GM12878 (cell line): ENCODE results near the gene TBC1D10A. TPM values are rescaled to one million over a fixed set of nuclear protein-coding genes. Genes with fewer than 3 reads are reported as not detected.

Experiments used
- ATAC-seq: fragments of 200-7000 bp; cut with Tn5 transposase; 3 replicates; pipeline ENCODE4 v1.9.1; 2020; ENCODE audit warnings: mild to moderate bottlenecking, moderate library complexity
- BruUV-seq: library from RNA; stranded (reverse); fragments of 400-500 nt; replicated peaks from 2 replicates; lab custom pipeline; 2021; lab: Mats Ljungman, UMichigan
- CTCF ChIA-PET: fragments of 300-600 bp; sonication (Branson Sonifier 250); formaldehyde crosslinking; extraction: SDS; loops from one replicate; lab custom pipeline; 2021; ENCODE audit warnings: inconsistent platforms; lab: Yijun Ruan, JAX
- POLR2A ChIA-PET: fragments of 350-600 bp; formaldehyde crosslinking; extraction: SDS; loops from one replicate; lab custom pipeline; 2021; ENCODE audit warnings: inconsistent platforms; lab: Charles Lee
- RAD21 ChIA-PET: fragments of 300-600 bp; sonication (Branson Sonifier 250); formaldehyde crosslinking; loops from one replicate; lab custom pipeline; 2023; ENCODE audit warnings: antibody characterized with exemption; ENCODE audit not compliant: unreplicated experiment; lab: Charles Lee
- SMC1A ChIA-PET: fragments of 300-600 bp; sonication (Branson Sonifier 250); formaldehyde crosslinking; loops from one replicate; lab custom pipeline; 2023; ENCODE audit not compliant: unreplicated experiment, uncharacterized antibody; lab: Charles Lee
- DNase-seq: peaks from one replicate; pipeline ENCODE4 v3.0.0-alpha.2; 2011; ENCODE audit warnings: low read depth, low spot score
- FAIRE-seq: peaks from 3 replicates; lab custom pipeline; 2011; peaks lifted over from hg19 to GRCh38; lab: Jason Lieb, UNC
- H2AFZ ChIP-seq: 2 replicates; pipeline ENCODE4 v1.6.0; 2011; ENCODE audit warnings: low read depth, low read length, control low read depth; ENCODE audit not compliant: control insufficient read depth
- H3K27ac ChIP-seq: 2 replicates; pipeline ENCODE4 v1.5.1; 2011; ENCODE audit warnings: control low read depth; ENCODE audit not compliant: control insufficient read depth, insufficient read depth
- H3K27me3 ChIP-seq, 2 experiments: replicated peaks in 1 of 2; 2 replicates each; pipeline versions ENCODE4 v1.6.0 to v1.6.1; 2011; ENCODE audit warnings: low read length in 1 of 2; ENCODE audit not compliant: control insufficient read depth in 2 of 2, insufficient read depth in 2 of 2
- H3K36me3 ChIP-seq, 2 experiments: 2 replicates each; pipeline ENCODE4 v1.5.1; 2011; ENCODE audit warnings: low read length in 1 of 2; ENCODE audit not compliant: control insufficient read depth in 2 of 2, insufficient read depth in 2 of 2
- H3K4me1 ChIP-seq: 2 replicates; pipeline ENCODE4 v1.6.1; 2011; ENCODE audit warnings: mild to moderate bottlenecking, low read length, moderate library complexity, mixed read lengths; ENCODE audit not compliant: control insufficient read depth, insufficient read depth
- H3K4me2 ChIP-seq: 2 replicates; pipeline ENCODE4 v1.6.0; 2011; ENCODE audit warnings: control low read depth; ENCODE audit not compliant: control insufficient read depth, insufficient read depth
- H3K4me3 ChIP-seq: fragments of 200-600 bp; sonication (generic); 2 replicates; pipeline ENCODE4 v1.5.1; 2016
- H3K79me2 ChIP-seq: 2 replicates; pipeline ENCODE4 v1.6.0; 2011; ENCODE audit warnings: low read length; ENCODE audit not compliant: control insufficient read depth, insufficient read depth
- H3K9ac ChIP-seq: 2 replicates; pipeline ENCODE4 v1.8.0; 2011; ENCODE audit warnings: low read length, control low read depth, mixed read lengths; ENCODE audit not compliant: control insufficient read depth, insufficient read depth
- H3K9me3 ChIP-seq: replicated peaks from 3 replicates; pipeline ENCODE4 v1.5.1; 2011; ENCODE audit warnings: mild to moderate bottlenecking, low read length; ENCODE audit not compliant: control insufficient read depth, insufficient read depth
- H4K20me1 ChIP-seq: 2 replicates; pipeline ENCODE4 v1.6.0; 2011; ENCODE audit not compliant: control insufficient read depth, insufficient read depth
- ASH2L ChIP-seq: fragments of 300-600, 200-600 bp; sonication (generic); IDR thresholded peaks from 2 replicates; pipeline ENCODE4 v1.6.1; 2017; ENCODE audit warnings: low read depth, mild to moderate bottlenecking, borderline replicate concordance
- ATF7 ChIP-seq: fragments of 450-650 bp; IDR thresholded peaks from 2 replicates; pipeline ENCODE4 v1.6.1; 2016; ENCODE audit warnings: low read depth, mild to moderate bottlenecking
- CBX5 ChIP-seq: sonication (generic); IDR thresholded peaks from 2 replicates; pipeline ENCODE4 v1.6.1; 2016; ENCODE audit warnings: low read depth, moderate library complexity, mild to moderate bottlenecking, inconsistent platforms
- CREM ChIP-seq: IDR thresholded peaks from 2 replicates; pipeline ENCODE4 v1.6.1; 2014; ENCODE audit warnings: antibody characterized with exemption, low read depth
- FOXK2 ChIP-seq: fragments of 450-650 bp; IDR thresholded peaks from 2 replicates; pipeline ENCODE4 v1.6.1; 2017; ENCODE audit warnings: mild to moderate bottlenecking, moderate library complexity
- IKZF1 ChIP-seq: fragments of 450-650 bp; conservative IDR thresholded peaks from 2 replicates; pipeline ENCODE4 v1.6.1; 2017; ENCODE audit warnings: antibody characterized with exemption, mild to moderate bottlenecking
- KDM1A ChIP-seq: fragments of 200-600 bp; sonication (generic); IDR thresholded peaks from 2 replicates; pipeline ENCODE4 v1.6.1; 2016; ENCODE audit warnings: borderline replicate concordance
- MEF2A ChIP-seq: IDR thresholded peaks from 2 replicates; pipeline ENCODE4 v1.6.1; 2011; ENCODE audit warnings: low read depth, mild to moderate bottlenecking, low read length, moderate library complexity; ENCODE audit not compliant: insufficient read depth
- NFXL1 ChIP-seq: fragments of 450-650 bp; IDR thresholded peaks from 2 replicates; pipeline ENCODE4 v1.6.1; 2017; ENCODE audit warnings: antibody characterized with exemption, mild to moderate bottlenecking, borderline replicate concordance
- NR2C1 ChIP-seq: fragments of 450-650 bp; IDR thresholded peaks from 2 replicates; pipeline ENCODE4 v1.6.1; 2017; ENCODE audit warnings: antibody characterized with exemption, mild to moderate bottlenecking, moderate library complexity
- POU2F2 ChIP-seq: IDR thresholded peaks from 3 replicates; pipeline ENCODE4 v1.6.1; 2011; ENCODE audit warnings: low read depth, mild to moderate bottlenecking, low read length, borderline replicate concordance
- SMAD1 ChIP-seq: fragments of 450-650 bp; IDR thresholded peaks from 2 replicates; pipeline ENCODE4 v1.6.1; 2018; ENCODE audit warnings: mild to moderate bottlenecking, low read depth; ENCODE audit not compliant: partially characterized antibody
- SP1 ChIP-seq: IDR thresholded peaks from one replicate; pipeline ENCODE4 v1.6.1; 2011; ENCODE audit warnings: low read depth, low read length
- WRNIP1 ChIP-seq: IDR thresholded peaks from 2 replicates; pipeline ENCODE4 v1.6.1; 2011; ENCODE audit warnings: low read depth, low read length, improper control_type of control experiment, borderline replicate concordance
- WGBS: methylation state at CpG from one replicate; pipeline ENCODE4 v1.1.6; 2016; ENCODE audit warnings: low lambda C conversion rate; ENCODE audit not compliant: insufficient replicate concordance, insufficient coverage; ENCODE audit errors: missing lambda C conversion rate; 5-methylcytosine and 5-hydroxymethylcytosine counted together
- in situ Hi-C: fragments of 300-500 bp; cut with MboI; formaldehyde crosslinking; loops from 9 replicates; pipeline ENCODE4 v1.14.3; 2018; ENCODE audit warnings: mixed read lengths
- intact Hi-C: fragments of 100-400 bp; cut with micrococcal nuclease; formaldehyde crosslinking; loops from one replicate; pipeline ENCODE4 v1.14.2; 2022; ENCODE audit not compliant: unreplicated experiment
- polyA plus RNA-seq, 11 experiments: library from polyadenylated mRNA; depleted of rRNA in 4 of 11; unstranded in 6 of 11; stranded (reverse) in 5 of 11; fragments of >200 nt; fragmentation: Nextera tagmentation in 4 of 11; fragmentation: Illumina TruSeq in 1 of 11; extraction: Ambion mirVana in 4 of 11; extraction: Trizol in 1 of 11; gene quantifications; 1 replicate in 1 of 11; 2 replicates in 10 of 11; pipeline versions ENCODE4 v1.2.1 to v1.2.3, GENCODE V29; 2011 to 2016; ENCODE audit warnings: inconsistent platforms in 2 of 11, missing spikeins in 2 of 11, low read depth in 1 of 11
- total RNA-seq, 4 experiments: library from RNA; depleted of rRNA in 3 of 4; stranded (reverse); fragments of >200 nt in 3 of 4; fragmentation: Illumina TruSeq in 1 of 4; extraction: Trizol in 1 of 4; gene quantifications; 2 replicates each; pipeline versions ENCODE4 v1.2.1 to v1.2.3, GENCODE V29; 2013 to 2021
- TF ChIP-seq, protein P1 (sequence below): fragments of 450-650 bp; IDR thresholded peaks from 2 replicates; pipeline ENCODE4 v1.6.1; 2017; ENCODE audit warnings: mild to moderate bottlenecking, low read depth, inconsistent platforms; ENCODE audit not compliant: poor library complexity, severe bottlenecking
- TF ChIP-seq, protein P2 (sequence below): IDR thresholded peaks from 2 replicates; pipeline ENCODE4 v1.6.1; 2011; ENCODE audit warnings: low read depth, low read length, improper control_type of control experiment, borderline replicate concordance
- TF ChIP-seq, protein P3 (sequence below): IDR thresholded peaks from 2 replicates; pipeline ENCODE4 v1.6.1; 2011; ENCODE audit warnings: borderline replicate concordance, low read depth, mild to moderate bottlenecking, moderate library complexity, low read length; ENCODE audit not compliant: insufficient read depth, poor library complexity, severe bottlenecking
- TF ChIP-seq, protein P4 (sequence below): fragments of 450-650 bp; IDR thresholded peaks from 2 replicates; pipeline ENCODE4 v1.6.1; 2017; ENCODE audit warnings: mild to moderate bottlenecking

Gene TBC1D10A
- total and polyA plus RNA-seq, 10 of the 15 experiments (the other 5 are each of a cell fraction or from before 2014, with no cell fraction given) = 0.27 to 25.7 (median 15.3) TPM

DNA sequence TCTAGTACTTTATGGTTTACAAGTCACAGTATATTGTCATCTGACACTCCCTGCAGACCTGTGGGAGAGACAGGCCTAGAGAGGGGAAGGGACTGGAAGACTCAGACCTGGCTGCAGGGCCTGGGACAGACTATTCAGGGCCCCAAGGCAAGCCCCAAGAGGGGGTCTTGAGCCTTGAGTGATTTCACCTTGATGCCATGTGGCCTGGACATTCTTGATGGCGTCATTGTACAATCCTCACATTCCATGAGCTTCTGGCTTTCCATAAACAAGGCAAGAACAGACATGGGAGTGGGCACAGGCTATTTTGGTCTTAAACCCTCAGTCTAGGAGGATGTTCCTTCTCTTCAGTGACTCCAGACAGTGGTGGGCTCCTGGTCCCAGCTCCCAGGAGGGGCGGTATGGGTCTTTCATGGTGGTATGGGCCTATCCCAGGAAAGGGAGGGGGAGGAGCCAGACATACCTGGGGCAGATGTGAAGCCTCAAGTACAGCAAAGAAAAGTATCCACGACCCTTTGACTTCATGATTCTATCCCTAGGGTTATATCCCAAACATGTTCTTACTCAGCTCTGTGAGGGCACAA lies 1.8 kb upstream of the TBC1D10A start:
- Histone ChIP-seq H4K20me1 (no peaks in the 10 kb centered on the region), H2AFZ (no peak overlapping the region), H3K4me2 (no peak overlapping the region), H3K79me2 (peaks cover 28% of the 10 kb centered on the region), H3K9ac (no peak overlapping the region), H3K27me3 (no peaks in the 10 kb centered on the region), H3K4me3 (no peak overlapping the region), H3K27ac (no peak overlapping the region), H3K9me3 (no peaks in the 10 kb centered on the region), H3K4me1 (peaks cover 16% of the 10 kb centered on the region), H3K36me3 (peaks cover 8 to 23% of the 10 kb centered on the region in 2 experiments)
- RAD21 ChIA-PET = interaction anchor here (0.9 to 7.7 kb wide), 3 partner anchors 39 to 97 kb away, joined by 3 to 118 read pairs (median 13); partner anchors contain the start of genes CASTOR1 and MTFP1
- POLR2A ChIA-PET = interaction anchor here (0.9 to 8.7 kb wide), 5 partner anchors 19 to 96 kb away, joined by 3 to 198 read pairs (median 27); partner anchors contain the start of genes CCDC157 and SF3A1
- WGBS = 98% methylated on average over 3 of the region's 3 CpGs
- no TSS peak for BruUV-seq
- in situ Hi-C loops (no loop called here), intact Hi-C loops (no loop called here)
- no peak for ATAC-seq
- CTCF ChIA-PET = interaction anchor here (0.6 to 11.2 kb wide), 4 partner anchors 18 to 225 kb away, joined by 3 to 125 read pairs (median 4); partner anchors contain the start of gene CASTOR1
- SMC1A ChIA-PET = interaction anchor here (0.6 to 9.5 kb wide), 11 partner anchors 11 to 95 kb away, joined by 3 to 100 read pairs (median 5); partner anchors contain the start of genes CASTOR1, CCDC157, RNF215 and SF3A1
- no peak for DNase-seq
- no peak for FAIRE-seq
- no peak for TF ChIP-seq ASH2L
- TF ChIP-seq, protein P1, sequence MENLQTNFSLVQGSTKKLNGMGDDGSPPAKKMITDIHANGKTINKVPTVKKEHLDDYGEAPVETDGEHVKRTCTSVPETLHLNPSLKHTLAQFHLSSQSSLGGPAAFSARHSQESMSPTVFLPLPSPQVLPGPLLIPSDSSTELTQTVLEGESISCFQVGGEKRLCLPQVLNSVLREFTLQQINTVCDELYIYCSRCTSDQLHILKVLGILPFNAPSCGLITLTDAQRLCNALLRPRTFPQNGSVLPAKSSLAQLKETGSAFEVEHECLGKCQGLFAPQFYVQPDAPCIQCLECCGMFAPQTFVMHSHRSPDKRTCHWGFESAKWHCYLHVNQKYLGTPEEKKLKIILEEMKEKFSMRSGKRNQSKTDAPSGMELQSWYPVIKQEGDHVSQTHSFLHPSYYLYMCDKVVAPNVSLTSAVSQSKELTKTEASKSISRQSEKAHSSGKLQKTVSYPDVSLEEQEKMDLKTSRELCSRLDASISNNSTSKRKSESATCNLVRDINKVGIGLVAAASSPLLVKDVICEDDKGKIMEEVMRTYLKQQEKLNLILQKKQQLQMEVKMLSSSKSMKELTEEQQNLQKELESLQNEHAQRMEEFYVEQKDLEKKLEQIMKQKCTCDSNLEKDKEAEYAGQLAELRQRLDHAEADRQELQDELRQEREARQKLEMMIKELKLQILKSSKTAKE = no peak
- TF ChIP-seq, protein P2, sequence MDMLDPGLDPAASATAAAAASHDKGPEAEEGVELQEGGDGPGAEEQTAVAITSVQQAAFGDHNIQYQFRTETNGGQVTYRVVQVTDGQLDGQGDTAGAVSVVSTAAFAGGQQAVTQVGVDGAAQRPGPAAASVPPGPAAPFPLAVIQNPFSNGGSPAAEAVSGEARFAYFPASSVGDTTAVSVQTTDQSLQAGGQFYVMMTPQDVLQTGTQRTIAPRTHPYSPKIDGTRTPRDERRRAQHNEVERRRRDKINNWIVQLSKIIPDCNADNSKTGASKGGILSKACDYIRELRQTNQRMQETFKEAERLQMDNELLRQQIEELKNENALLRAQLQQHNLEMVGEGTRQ = no peak
- no peak for TF ChIP-seq NFXL1
- TF ChIP-seq POU2F2 = no peak
- TF ChIP-seq WRNIP1 = no peak
- no peak for TF ChIP-seq CBX5
- no peak for TF ChIP-seq MEF2A
- TF ChIP-seq ATF7 = no peak
- TF ChIP-seq, protein P3, sequence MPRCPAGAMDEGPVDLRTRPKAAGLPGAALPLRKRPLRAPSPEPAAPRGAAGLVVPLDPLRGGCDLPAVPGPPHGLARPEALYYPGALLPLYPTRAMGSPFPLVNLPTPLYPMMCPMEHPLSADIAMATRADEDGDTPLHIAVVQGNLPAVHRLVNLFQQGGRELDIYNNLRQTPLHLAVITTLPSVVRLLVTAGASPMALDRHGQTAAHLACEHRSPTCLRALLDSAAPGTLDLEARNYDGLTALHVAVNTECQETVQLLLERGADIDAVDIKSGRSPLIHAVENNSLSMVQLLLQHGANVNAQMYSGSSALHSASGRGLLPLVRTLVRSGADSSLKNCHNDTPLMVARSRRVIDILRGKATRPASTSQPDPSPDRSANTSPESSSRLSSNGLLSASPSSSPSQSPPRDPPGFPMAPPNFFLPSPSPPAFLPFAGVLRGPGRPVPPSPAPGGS = no peak
- no peak for TF ChIP-seq IKZF1
- TF ChIP-seq SMAD1 = no peak
- TF ChIP-seq, protein P4, sequence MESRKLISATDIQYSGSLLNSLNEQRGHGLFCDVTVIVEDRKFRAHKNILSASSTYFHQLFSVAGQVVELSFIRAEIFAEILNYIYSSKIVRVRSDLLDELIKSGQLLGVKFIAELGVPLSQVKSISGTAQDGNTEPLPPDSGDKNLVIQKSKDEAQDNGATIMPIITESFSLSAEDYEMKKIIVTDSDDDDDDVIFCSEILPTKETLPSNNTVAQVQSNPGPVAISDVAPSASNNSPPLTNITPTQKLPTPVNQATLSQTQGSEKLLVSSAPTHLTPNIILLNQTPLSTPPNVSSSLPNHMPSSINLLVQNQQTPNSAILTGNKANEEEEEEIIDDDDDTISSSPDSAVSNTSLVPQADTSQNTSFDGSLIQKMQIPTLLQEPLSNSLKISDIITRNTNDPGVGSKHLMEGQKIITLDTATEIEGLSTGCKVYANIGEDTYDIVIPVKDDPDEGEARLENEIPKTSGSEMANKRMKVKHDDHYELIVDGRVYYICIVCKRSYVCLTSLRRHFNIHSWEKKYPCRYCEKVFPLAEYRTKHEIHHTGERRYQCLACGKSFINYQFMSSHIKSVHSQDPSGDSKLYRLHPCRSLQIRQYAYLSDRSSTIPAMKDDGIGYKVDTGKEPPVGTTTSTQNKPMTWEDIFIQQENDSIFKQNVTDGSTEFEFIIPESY = no peak
- no peak for TF ChIP-seq FOXK2
- TF ChIP-seq NR2C1 = no peak
- no peak for TF ChIP-seq CREM
- no peak for TF ChIP-seq SP1
- TF ChIP-seq KDM1A = no peak
